Measurements from ENCODE around the gene NRXN3. TPM values are rescaled to one million over a fixed set of nuclear protein-coding genes. Genes with fewer than 3 reads are reported as not detected.
A peak's percentile ranks its signal among the peaks of the same experiment; 100 is the strongest.

NRXN3 gene
- total and polyA plus RNA-seq, 5 donors from 2014 or later: not detected

DNA sequence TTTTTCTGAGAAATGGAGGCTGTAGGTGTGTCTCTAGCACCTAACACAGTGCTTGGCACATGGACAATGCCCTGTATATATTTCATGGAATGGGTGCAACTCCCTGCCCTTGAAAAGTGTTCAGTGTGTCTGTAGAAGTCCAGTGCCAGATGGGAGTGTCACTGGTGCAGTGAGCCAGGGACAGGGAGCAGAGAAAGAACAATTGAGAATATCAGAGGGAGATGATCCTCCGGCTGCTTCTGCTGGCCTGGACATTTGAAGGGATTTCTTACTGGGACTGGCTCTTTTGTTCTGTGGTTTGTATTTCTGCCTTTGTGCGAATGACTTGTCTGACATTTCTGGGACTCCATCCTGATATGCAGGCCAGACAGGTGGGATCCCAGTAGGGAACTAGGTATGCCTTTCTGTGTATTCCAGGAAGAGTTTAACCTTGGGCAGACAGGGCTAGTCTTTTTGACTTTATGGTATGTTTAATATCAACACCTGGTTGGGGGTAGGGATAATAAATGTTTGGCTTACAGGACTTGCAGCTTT is 328.0 kb downstream of the NRXN3 start:
- Mint-ChIP-seq H3K9me3 (peaks cover 0 to 5% (median 0%) of the 10 kb centered on the region in 7 donors), H3K27me3 (peaks cover 4% of the 10 kb centered on the region), H3K4me1 (no peaks in the 10 kb centered on the region), H3K36me3 (no peaks in the 10 kb centered on the region), H3K27ac (no peak overlapping the region), H3K4me3 (no peak overlapping the region)
- Histone ChIP-seq H3K27ac (ENCODE audit: insufficient read depth, low read length, poor library complexity, severe bottlenecking) (no peak overlapping the region), H3K9me3 (ENCODE audit: control insufficient read depth in 2 of 2, low read length in 2 of 2) (no peaks in the 10 kb centered on the region), H3K36me3 (ENCODE audit: control insufficient read depth, insufficient read depth, low read length) (no peaks in the 10 kb centered on the region), H3K4me1 (ENCODE audit: control insufficient read depth, insufficient read depth, low read length, poor library complexity, severe bottlenecking) (no peaks in the 10 kb centered on the region), H3K4me3 (ENCODE audit: low read depth, low read length) (no peak overlapping the region), H3K27me3 (ENCODE audit: control insufficient read depth, insufficient read depth, low read length) (no peaks in the 10 kb centered on the region)
- DNase-seq (no peak), ATAC-seq (ENCODE audit: low read depth in 2 of 2) (no peak)

- no peaks in the 10 kb centered on the region for H3K36me3 Mint-ChIP-seq
- Histone ChIP-seq H3K4me1 (ENCODE audit: control insufficient read depth, insufficient read depth, low read length, poor library complexity, severe bottlenecking) (no peaks in the 10 kb centered on the region), H3K27me3 (ENCODE audit: control insufficient read depth, insufficient read depth, low read length) (no peaks in the 10 kb centered on the region), H3K27ac (ENCODE audit: insufficient read depth, low read length, poor library complexity, severe bottlenecking) (no peak overlapping the region), H3K4me3 (ENCODE audit: low read depth, low read length) (no peak overlapping the region), H3K9me3 (ENCODE audit: control insufficient read depth in 2 of 2, low read length in 2 of 2) (no peaks in the 10 kb centered on the region), H3K36me3 (ENCODE audit: control insufficient read depth, insufficient read depth, low read length) (no peaks in the 10 kb centered on the region)
- ATAC-seq (ENCODE audit: low read depth in 2 of 2) (no peak), DNase-seq (no peak)
- peaks cover 0 to 2% (median 0%) of the 10 kb centered on the region in 7 donors for H3K9me3 Mint-ChIP-seq
- no peaks in the 10 kb centered on the region for H3K4me1 Mint-ChIP-seq
- H3K27ac Mint-ChIP-seq: no peak overlapping the region
- H3K27me3 Mint-ChIP-seq: peaks cover 4% of the 10 kb centered on the region
- H3K4me3 Mint-ChIP-seq: no peak overlapping the region
These were observed 331.7 kb downstream of the NRXN3 start for GRCh38 chr14:78501909-78502308.

GRCh38 chr14:78508023-78508422 is 337.9 kb downstream of the NRXN3 start:
- Mint-ChIP-seq H3K27ac (no peak overlapping the region), H3K27me3 (no peaks in the 10 kb centered on the region), H3K9me3 (peaks cover 0 to 3% (median 0%) of the 10 kb centered on the region in 7 donors), H3K36me3 (no peaks in the 10 kb centered on the region), H3K4me1 (no peaks in the 10 kb centered on the region), H3K4me3 (no peak overlapping the region)
- Histone ChIP-seq H3K27me3 (ENCODE audit: control insufficient read depth, insufficient read depth, low read length) (no peaks in the 10 kb centered on the region), H3K9me3 (ENCODE audit: control insufficient read depth in 2 of 2, low read length in 2 of 2) (no peaks in the 10 kb centered on the region), H3K36me3 (ENCODE audit: control insufficient read depth, insufficient read depth, low read length) (no peaks in the 10 kb centered on the region), H3K27ac (ENCODE audit: insufficient read depth, low read length, poor library complexity, severe bottlenecking) (no peak overlapping the region), H3K4me1 (ENCODE audit: control insufficient read depth, insufficient read depth, low read length, poor library complexity, severe bottlenecking) (no peaks in the 10 kb centered on the region), H3K4me3 (ENCODE audit: low read depth, low read length) (no peak overlapping the region)
- DNase-seq (no peak), ATAC-seq (ENCODE audit: low read depth in 2 of 2) (no peak)

GRCh38 chr14:78509516-78509915 is 339.3 kb downstream of the NRXN3 start:
- H3K27me3 ChIP-seq (ENCODE audit: control insufficient read depth, insufficient read depth, low read length): no peaks in the 10 kb centered on the region
- no peak overlapping the region for H3K4me3 ChIP-seq (ENCODE audit: low read depth, low read length)
- peaks cover 0 to 5% (median under 1%) of the 10 kb centered on the region in 7 donors for H3K9me3 Mint-ChIP-seq
- H3K9me3 ChIP-seq (ENCODE audit: control insufficient read depth in 2 of 2, low read length in 2 of 2): no peaks in the 10 kb centered on the region
- H3K4me1 Mint-ChIP-seq: no peaks in the 10 kb centered on the region
- H3K4me1 ChIP-seq (ENCODE audit: control insufficient read depth, insufficient read depth, low read length, poor library complexity, severe bottlenecking): no peaks in the 10 kb centered on the region
- no peaks in the 10 kb centered on the region for H3K27me3 Mint-ChIP-seq
- H3K27ac ChIP-seq (ENCODE audit: insufficient read depth, low read length, poor library complexity, severe bottlenecking): no peak overlapping the region
- DNase-seq (no peak), ATAC-seq (ENCODE audit: low read depth in 2 of 2) (no peak)
- H3K36me3 ChIP-seq (ENCODE audit: control insufficient read depth, insufficient read depth, low read length): no peaks in the 10 kb centered on the region
- peak overlapping the region in 1 of 4 donors; percentile 27 for H3K4me3 Mint-ChIP-seq
- no peaks in the 10 kb centered on the region for H3K36me3 Mint-ChIP-seq
- H3K27ac Mint-ChIP-seq: no peak overlapping the region

DNA sequence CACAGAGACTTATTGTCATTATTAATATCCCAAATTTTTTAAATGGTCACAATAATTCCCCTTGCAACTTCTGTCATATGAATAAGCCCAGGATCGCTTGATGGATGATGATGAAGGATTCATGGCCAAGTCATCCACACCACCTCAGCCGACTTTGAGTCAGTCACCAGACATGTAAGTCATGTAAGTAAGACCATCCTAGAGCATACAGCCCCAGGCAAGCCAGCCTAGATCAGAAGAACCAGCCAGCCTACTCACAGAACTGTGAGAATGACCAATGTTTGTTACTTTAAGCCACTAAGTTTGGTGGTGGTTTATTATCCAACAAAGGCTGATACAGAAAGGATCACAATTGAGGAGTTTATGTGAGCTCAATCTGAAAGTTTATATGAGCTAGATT is 341.8 kb downstream of the NRXN3 start:
- H3K27ac ChIP-seq (ENCODE audit: insufficient read depth, low read length, poor library complexity, severe bottlenecking): no peak overlapping the region
- no peaks in the 10 kb centered on the region for H3K9me3 ChIP-seq (ENCODE audit: control insufficient read depth in 2 of 2, low read length in 2 of 2)
- H3K4me3 ChIP-seq (ENCODE audit: low read depth, low read length): no peak overlapping the region
- Mint-ChIP-seq H3K27ac (no peak overlapping the region), H3K9me3 (peaks cover 0 to 7% (median 2%) of the 10 kb centered on the region in 7 donors), H3K4me1 (no peaks in the 10 kb centered on the region), H3K36me3 (no peaks in the 10 kb centered on the region), H3K4me3 (no peak overlapping the region), H3K27me3 (no peaks in the 10 kb centered on the region)
- DNase-seq (no peak), ATAC-seq (ENCODE audit: low read depth in 2 of 2) (no peak)
- no peaks in the 10 kb centered on the region for H3K27me3 ChIP-seq (ENCODE audit: control insufficient read depth, insufficient read depth, low read length)
- H3K36me3 ChIP-seq (ENCODE audit: control insufficient read depth, insufficient read depth, low read length): no peaks in the 10 kb centered on the region
- H3K4me1 ChIP-seq (ENCODE audit: control insufficient read depth, insufficient read depth, low read length, poor library complexity, severe bottlenecking): no peaks in the 10 kb centered on the region

DNA sequence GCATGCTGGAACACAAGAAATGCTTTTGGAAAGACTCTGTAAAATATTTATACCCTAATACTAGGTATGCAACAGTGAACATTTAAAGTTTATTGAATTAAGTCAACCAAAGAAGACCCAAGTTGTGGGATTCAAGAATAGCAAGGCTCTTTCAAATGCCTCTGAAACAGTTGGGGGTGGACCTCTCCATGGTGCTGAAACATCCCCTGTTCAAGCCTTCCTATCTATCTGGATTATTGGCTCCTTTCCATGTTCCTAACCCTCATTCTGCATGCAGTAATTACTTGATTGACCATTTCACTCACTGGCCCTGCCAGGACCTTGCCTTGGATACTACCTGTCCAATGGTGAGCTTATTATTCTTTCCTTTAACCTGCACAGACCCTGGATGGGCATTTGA is 349.7 kb downstream of the NRXN3 start:
- no peak for ATAC-seq (ENCODE audit: low read depth in 2 of 2)
- Mint-ChIP-seq H3K27ac (no peak overlapping the region), H3K4me1 (no peaks in the 10 kb centered on the region), H3K27me3 (no peaks in the 10 kb centered on the region), H3K4me3 (no peak overlapping the region), H3K9me3 (peaks cover 0 to 4% (median 1%) of the 10 kb centered on the region in 7 donors), H3K36me3 (no peaks in the 10 kb centered on the region)
- DNase-seq: peak in 2 of 3 donors; percentile 2 to 24
- H3K4me1 ChIP-seq (ENCODE audit: control insufficient read depth, insufficient read depth, low read length, poor library complexity, severe bottlenecking): no peaks in the 10 kb centered on the region
- H3K4me3 ChIP-seq (ENCODE audit: low read depth, low read length): no peak overlapping the region
- no peaks in the 10 kb centered on the region for H3K36me3 ChIP-seq (ENCODE audit: control insufficient read depth, insufficient read depth, low read length)
- H3K9me3 ChIP-seq (ENCODE audit: control insufficient read depth in 2 of 2, low read length in 2 of 2): no peaks in the 10 kb centered on the region
- H3K27ac ChIP-seq (ENCODE audit: insufficient read depth, low read length, poor library complexity, severe bottlenecking): no peak overlapping the region
- no peaks in the 10 kb centered on the region for H3K27me3 ChIP-seq (ENCODE audit: control insufficient read depth, insufficient read depth, low read length)

GRCh38 chr14:78524196-78524595 is 354.0 kb downstream of the NRXN3 start:
- H3K27ac Mint-ChIP-seq: no peak overlapping the region
- Histone ChIP-seq H3K9me3 (ENCODE audit: control insufficient read depth in 2 of 2, low read length in 2 of 2) (no peaks in the 10 kb centered on the region), H3K27me3 (ENCODE audit: control insufficient read depth, insufficient read depth, low read length) (no peaks in the 10 kb centered on the region), H3K27ac (ENCODE audit: insufficient read depth, low read length, poor library complexity, severe bottlenecking) (no peak overlapping the region), H3K36me3 (ENCODE audit: control insufficient read depth, insufficient read depth, low read length) (no peaks in the 10 kb centered on the region), H3K4me3 (ENCODE audit: low read depth, low read length) (no peak overlapping the region), H3K4me1 (ENCODE audit: control insufficient read depth, insufficient read depth, low read length, poor library complexity, severe bottlenecking) (no peaks in the 10 kb centered on the region)
- no peaks in the 10 kb centered on the region for H3K4me1 Mint-ChIP-seq
- no peak for DNase-seq
- H3K36me3 Mint-ChIP-seq: no peaks in the 10 kb centered on the region
- H3K27me3 Mint-ChIP-seq: no peaks in the 10 kb centered on the region
- H3K9me3 Mint-ChIP-seq: peaks cover 0 to 4% (median 1%) of the 10 kb centered on the region in 7 donors
- no peak overlapping the region for H3K4me3 Mint-ChIP-seq
- no peak for ATAC-seq (ENCODE audit: low read depth in 2 of 2)

DNA sequence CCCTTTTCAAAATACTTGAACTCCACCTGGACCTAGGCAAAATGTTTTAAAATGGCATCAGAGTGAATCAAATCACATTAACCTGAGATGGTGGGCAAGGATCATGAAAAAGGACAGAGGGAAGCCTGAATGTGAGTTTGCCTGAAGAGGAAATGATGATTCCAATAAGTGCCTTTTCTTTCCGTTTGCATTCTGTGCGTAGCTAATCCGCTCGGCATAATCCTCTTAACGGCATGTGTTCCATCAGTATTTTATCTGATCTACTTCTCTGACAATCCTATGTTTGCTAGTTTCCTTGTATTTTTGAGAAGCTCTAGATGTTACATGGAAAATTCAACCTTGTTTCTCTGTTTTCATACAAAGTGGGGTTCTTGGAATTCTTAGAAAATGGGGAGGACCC is 354.6 kb downstream of the NRXN3 start:
- Histone ChIP-seq H3K4me1 (ENCODE audit: control insufficient read depth, insufficient read depth, low read length, poor library complexity, severe bottlenecking) (no peaks in the 10 kb centered on the region), H3K4me3 (ENCODE audit: low read depth, low read length) (no peak overlapping the region), H3K9me3 (ENCODE audit: control insufficient read depth in 2 of 2, low read length in 2 of 2) (no peaks in the 10 kb centered on the region), H3K27me3 (ENCODE audit: control insufficient read depth, insufficient read depth, low read length) (no peaks in the 10 kb centered on the region), H3K27ac (ENCODE audit: insufficient read depth, low read length, poor library complexity, severe bottlenecking) (no peak overlapping the region), H3K36me3 (ENCODE audit: control insufficient read depth, insufficient read depth, low read length) (no peaks in the 10 kb centered on the region)
- Mint-ChIP-seq H3K27ac (no peak overlapping the region), H3K4me3 (no peak overlapping the region), H3K4me1 (no peaks in the 10 kb centered on the region), H3K36me3 (no peaks in the 10 kb centered on the region), H3K27me3 (no peaks in the 10 kb centered on the region), H3K9me3 (peaks cover 0 to 4% (median 0%) of the 10 kb centered on the region in 7 donors)
- ATAC-seq (ENCODE audit: low read depth in 2 of 2): no peak
- DNase-seq: no peak

All from CD4-positive, CD25-positive, alpha-beta regulatory T cell (primary cell).